Endometrial microvascular endothelial cells (primary cell): Measurements from ENCODE around the gene CDON. TPM values are rescaled to one million over a fixed set of nuclear protein-coding genes. Genes with fewer than 3 reads are reported as not detected.
"Not testable (repeated sequence)": the region's sequence is repeated elsewhere in the genome, so short reads cannot be mapped to it uniquely, and the experiment has no call there.

Source experiments
- in situ Hi-C: cut with HindIII; loops from 2 replicates; pipeline ENCODE4 v1.10.0; 2017; ENCODE audit warnings: low sequenced_read_pairs, low pct_unique_long_range_greater_than_20kb; ENCODE audit errors: inconsistent ontology term
- total RNA-seq: library from RNA; depleted of rRNA; stranded (reverse); fragments of >200 nt; gene quantifications from one replicate; pipeline ENCODE4 v1.2.3, GENCODE V29; 2015; ENCODE audit errors: inconsistent ontology term

Gene CDON
- total RNA-seq, 1 donor from 2014 or later = 4.3 TPM

DNA sequence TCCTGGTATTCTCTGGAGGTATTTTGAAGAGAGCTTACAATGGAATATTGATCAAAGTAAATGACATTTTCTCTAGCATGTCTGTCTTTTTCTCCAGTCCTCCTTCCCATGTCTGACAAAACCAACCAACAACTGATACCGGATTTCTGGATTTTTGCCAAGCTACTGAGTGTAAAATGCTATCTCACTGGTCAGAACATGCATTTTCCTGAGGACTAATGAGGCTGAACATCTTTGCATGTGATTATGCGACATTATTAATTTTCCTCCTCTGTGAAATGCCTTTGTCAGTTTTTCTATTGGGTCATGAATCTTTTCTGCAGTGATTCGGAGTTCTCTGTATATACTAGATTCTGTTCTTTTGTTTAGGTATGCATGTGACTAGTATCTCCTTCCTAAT, 51.4 kb downstream of the CDON start:
- in situ Hi-C loops = no loop called here

DNA sequence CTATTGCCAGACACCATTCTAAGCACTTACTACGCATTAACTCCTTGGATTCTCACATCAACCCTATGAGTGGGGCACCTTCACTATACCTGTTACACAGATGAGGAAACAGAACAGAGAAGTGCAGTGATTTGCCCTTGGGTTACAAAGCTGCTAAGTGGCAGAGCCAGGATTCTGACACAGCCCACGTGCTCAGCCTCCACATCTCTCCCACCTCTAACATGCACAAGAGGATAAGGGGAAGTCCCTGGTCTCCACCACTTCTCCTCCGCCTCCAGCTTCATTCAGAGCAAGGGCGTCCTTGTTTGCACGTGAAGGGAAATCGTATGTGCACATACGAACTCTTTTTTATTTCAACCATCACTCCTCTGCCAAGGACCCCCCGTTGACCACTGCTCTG, 53.7 kb downstream of the CDON start:
- in situ Hi-C loops = no loop called here

DNA sequence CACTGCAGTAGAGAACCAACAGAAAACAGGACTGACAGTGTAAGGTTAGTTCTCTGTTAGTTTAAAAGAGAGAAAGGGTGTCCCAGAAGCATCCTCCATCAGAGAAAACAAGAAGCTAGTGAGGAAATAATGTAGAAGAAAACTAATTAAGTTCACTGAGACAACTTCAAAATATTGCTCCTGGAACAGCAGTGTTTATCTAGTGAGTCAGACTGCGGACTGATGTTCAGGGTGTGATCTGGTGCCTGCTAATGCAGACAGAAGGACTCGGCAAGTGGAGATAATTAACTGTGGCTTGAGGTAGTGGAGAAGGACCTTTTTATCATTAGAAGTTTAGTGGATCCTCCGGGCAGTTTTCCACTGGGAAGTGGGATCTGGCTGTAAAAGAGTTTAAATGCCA, 55.4 kb downstream of the CDON start:
- in situ Hi-C loops = no loop called here

DNA sequence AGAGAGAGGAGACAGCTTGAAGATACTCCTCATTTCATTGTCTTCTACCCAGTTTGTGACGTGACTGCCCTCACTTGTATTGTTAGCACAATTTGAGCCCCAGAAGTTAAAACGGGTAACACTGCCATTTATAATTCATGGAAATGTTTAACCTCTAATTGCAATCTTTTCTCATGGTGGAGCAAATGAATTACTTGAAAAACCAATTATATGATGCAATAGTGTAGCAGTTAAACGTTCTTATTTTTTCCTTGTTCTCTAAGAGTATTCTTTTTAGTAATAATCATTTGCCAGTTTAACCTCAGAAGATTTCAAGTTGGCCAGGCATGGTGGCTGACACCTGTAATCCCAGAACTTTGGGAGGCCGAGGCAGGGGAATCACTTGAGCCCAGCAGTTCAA, 56.6 kb downstream of the CDON start:
- in situ Hi-C loops = no loop called here

DNA sequence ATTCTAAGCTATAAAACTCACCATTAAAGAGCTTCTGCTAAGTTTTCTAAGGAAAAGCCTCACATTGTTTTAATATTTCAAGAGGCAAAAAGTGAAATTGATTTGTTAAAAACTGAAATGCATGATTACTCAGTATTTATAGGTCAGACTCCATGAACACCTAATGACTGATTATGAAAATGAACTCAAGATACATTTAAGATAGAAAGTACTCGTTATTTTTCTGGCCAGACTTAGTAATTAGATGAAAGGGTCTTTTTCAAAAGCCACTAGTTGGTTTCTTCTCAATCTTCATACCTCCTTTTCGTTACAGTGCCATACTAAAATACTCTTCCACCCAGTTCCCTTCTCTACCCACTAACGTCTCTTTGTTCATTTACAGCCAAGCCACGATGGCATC, 60.5 kb downstream of the CDON start:
- in situ Hi-C loops = no loop called here

DNA sequence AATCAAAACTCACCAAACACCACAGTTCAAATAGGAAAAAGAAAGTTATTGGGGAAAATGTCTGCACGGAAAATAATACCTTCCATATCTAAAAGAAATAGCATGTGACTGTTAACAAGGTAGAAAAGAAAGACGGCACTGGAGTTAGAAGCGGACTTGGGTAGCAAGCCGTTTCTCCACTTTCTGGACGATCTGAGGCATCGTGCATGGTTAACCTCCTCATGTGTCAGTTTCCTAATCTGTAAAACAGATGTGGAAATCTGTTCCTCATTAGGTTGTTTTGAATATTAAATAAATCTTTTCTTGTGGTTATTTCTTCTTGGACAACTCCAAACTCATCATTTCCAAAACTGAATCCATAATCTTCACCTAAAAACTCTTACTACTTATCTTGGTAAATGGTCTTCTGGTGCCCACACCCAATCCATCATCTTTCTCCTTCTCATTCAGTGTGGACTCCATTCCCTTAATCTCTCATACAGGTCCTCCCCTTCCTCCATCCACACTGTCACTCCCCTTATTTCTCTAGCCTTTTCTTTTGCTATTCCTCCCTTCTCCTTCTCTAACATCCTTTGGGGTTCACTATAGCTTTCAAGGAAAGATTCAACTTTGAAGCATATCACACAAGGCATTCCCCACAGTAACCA, 63.3 kb downstream of the CDON start:
- in situ Hi-C loops = no loop called here

DNA sequence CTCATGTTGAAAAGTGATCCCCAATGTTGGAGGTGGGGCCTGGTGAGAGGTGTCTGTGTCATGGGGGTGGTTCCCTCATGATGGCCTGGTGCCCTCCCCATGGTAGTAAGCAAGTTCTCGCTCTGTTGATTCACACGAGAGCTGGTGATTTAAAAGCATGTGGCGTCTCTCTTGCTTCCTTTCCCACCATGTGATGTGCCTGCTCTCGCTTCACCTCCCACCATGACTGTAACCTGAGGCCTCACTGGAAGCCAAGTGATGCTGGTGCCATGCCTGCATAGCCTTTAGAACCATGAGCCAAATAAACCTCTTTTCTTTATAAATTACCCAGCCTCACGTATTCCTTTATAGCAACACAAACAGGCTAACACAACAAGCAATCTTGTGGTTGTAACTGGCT, 64.4 kb downstream of the CDON start:
- in situ Hi-C loops = no loop called here

DNA sequence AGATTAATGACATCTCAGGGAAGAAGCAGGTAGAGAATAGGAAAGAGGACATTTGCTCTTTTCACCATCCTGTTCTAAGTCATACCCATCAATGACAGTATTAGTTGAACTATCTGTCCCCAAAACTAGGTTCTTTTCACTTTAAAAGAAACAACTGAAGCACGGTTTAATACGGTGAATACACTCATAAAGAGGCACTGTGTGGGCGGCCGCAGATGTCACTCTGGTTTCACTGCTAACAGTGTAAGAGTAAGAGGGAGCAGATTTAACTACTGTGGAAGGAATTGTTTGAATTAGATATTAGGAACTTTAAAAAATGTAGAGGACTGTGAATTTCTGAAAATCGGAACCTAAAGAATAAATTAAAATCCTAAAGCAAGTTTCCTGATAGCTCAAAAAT, 67.4 kb downstream of the CDON start:
- in situ Hi-C loops = no loop called here

DNA sequence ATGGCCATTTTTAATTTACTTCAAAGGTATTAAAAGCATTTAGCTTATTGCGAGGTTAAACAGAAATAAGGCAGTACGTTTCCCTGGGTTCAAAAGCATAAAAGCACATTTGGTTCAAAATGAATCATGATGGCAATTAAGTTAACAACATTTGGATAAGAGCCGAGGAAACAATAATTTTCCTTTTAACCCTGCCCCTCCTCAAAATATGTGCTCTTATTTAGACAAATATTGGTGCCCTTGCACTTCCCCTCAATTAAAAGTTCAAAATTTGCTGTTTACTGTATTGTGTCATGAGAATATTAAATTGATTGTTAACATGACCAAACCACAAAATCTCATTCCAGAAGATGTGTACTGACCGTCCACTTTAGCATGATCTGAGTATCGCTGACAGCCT, 68.2 kb downstream of the CDON start:
- in situ Hi-C loops = no loop called here

DNA sequence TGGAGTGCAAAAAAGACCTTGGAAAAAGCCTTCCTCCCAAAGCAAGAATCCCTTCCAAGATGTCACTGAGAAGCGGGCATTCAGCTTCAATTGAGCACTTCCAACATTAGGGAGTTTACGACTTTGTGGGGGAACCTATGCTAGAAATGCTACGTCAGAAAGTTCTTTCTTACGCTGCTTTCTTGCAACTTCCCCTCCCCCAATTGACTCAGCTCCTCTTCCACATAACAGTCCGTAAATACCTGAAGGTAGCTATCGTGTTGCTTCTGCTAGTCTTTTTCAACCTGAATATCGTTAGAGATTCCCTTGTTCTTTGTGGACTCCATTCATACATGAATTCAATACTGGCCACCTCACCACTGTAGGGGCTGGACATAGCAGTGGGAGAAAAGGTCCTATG, 69.8 kb downstream of the CDON start:
- in situ Hi-C loops = no loop called here

DNA sequence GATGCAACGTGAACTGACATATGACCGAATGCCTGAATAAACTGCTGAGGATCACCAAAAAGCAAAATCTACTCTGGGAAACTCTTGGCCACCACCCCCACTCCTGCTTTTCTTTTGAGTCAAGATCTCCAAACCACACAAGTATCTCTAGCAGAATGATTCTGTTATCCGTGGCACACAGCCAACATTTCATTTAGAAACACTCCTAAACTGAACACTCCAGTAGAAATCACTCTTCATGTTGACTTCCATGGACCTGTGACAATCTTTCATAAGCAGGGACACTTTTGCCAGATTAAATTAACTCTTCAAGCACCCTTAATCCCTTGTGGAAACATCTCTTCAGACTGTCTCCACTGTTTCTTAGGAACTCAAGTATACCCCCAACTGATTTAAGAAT, 72.4 kb downstream of the CDON start:
- in situ Hi-C loops = no loop called here

DNA sequence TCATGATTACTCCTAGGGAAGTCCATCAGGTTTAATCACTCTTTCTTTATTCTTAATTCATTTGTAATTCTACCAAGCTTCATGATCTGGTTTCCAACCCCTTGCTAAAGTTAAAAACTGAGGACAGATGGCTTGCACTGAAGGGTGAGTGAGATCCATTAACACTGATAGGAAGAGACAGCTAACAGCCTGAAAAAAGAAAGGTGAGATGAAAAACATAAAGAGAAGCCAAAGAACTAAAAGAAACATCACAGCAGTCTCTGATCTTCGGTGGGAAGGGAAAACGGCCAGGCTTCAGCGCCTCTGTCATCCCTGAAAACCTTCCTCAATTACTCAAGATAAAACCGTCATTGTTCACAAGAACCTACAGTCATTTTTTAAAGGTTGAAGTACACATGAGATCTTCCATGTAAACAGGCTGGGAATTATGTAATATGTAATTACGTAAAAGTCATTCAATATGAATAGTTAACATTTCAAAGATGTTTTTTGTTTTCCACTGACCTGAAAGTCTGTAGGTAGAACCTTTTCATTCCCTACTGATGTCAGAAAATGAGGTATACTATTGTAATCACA, 75.5 kb downstream of the CDON start:
- in situ Hi-C loops = no loop called here

DNA sequence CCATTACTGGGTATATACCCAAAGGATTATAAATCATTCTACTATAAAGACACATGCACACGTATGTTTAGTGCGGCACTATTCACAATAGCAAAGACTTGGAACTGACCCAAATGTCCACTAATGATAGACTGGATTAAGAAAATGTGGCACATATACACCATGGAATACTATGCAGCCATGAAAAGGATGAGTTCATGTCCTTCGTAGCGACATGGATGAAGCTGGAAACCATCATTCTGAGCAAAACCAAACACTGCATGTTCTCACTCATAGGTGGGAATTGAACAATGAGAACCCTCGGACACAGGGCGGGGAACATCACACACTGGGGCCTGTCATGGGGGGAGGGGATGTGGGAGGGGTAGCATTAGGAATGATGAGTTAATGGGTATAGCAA, 76.7 kb downstream of the CDON start:
- in situ Hi-C loops = not testable (repeated sequence)

DNA sequence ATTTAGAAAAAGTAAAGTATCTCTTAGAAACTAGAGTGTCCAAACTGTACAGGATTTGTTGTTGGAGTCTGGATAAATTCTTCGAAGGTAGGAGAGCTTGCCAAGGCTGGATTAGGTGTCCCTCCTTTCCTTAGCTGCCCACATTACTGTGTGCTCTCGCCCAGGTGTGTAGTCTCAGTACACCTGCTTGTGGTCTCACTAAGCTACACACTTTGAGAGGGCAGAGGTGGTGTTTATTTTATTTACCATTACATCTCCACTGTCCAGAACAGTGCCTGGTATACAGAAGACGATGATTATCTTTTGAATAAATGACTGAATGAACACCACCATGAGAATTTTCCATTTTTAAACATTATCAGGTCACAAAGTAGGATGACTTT, 80.3 kb downstream of the CDON start:
- in situ Hi-C loops = no loop called here

DNA sequence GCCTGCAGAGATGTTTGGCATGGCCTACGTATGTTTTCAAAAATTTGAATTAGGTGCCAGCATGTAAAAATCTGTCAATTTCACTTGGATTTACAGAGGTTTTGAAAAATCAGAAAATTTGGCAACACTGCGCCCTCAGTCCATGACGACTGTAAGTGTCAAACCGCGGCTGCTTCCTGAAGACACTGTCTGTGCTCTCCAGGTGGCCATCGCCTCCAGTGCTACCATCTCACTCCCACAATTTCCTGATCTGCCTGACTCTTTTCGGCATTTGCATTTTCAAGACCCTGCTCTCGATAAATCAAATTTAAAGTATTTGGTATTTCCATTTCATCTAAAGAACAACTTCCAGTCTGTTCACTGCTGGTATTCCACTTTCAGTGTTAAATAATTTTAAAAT, 82.2 kb downstream of the CDON start:
- in situ Hi-C loops = no loop called here

DNA sequence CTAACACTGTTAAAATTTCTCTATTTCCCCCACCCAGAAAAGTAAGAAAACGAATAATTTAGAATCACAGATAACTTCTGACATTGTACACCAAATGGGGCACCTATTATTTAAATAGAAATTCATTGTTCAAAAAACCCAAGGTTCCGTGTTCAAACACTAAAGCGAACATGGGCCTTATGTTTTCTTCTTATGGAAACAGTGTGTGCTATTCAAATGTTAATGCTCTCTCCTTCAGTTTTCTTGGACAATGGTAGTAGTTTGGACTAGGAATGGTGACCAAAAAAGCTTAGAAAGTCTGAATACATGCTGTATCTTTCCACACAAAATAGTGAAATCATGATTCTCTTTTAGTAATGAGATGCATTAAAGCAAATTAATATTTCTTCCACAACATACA, 83.2 kb downstream of the CDON start:
- in situ Hi-C loops = no loop called here

DNA sequence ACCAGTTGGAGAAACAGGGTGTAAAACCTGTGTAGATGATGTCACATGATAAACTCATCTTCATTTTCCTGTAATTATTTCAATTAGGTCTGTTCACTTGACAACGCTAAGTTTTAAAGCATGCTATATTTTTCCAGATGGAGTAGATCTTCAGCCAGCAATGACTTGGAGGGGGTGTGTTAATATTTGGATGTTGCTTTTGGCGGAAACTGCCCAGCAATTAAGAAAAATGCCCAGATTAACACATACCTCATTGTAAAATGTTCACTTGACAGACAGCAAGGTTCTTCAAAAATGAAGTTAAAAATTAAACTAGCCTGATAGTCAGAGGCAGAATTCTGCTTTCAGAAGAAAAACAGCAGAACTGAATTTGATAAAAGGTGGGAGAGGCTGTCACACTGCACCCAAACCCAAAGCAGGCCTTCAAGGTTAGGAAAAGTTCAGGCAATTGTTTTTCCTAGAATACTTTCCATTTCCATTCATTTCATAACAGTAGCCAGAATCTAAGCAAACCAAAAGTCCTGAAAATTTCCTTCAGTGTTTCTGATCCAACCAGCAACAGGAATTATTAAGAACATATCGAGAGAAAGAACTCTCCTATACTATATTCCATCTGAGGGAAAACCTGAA, 83.8 kb downstream of the CDON start:
- in situ Hi-C loops = no loop called here

DNA sequence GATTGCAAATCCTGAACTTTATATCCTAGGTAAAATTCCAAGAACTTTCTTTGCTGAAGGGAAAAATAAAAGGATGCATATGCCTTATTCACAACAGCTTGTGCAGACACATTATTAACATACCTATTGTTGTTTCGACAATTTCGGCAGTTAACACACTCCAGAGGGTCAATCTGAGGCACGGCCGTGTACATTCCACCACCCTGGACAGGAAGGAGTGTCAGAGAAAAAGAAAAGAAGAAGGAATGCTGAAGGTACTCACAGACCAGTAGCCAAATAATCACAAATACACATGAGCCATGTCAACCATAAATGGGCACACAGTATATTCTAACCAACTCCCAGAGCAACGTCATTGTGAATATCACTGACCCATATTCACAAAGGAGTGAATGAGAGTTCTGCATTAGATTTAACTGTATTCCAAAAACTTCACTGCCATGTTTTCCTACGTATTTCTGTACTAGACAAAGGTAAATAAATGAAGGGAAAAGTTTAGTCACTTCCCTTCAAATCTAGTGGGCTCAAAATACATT, 84.4 kb downstream of the CDON start:
- in situ Hi-C loops = no loop called here

DNA sequence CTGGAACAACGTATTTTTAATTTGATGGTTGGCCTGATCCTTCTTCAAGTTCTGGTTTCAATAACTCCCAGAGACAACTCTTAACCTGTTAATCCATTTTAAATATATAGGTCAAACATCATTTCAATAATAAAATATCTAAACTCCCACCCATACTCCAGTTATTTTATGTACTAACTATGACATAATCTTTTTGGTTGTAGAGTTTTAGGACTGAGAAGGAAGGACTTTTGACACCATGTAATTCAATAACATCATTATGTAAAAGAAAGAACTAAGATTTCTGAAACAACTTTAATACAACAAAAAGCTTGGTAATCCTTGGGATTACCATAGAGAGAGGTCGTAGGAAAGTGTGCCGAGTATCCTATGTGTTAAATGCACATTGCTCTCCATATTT, 85.3 kb downstream of the CDON start:
- in situ Hi-C loops = no loop called here

DNA sequence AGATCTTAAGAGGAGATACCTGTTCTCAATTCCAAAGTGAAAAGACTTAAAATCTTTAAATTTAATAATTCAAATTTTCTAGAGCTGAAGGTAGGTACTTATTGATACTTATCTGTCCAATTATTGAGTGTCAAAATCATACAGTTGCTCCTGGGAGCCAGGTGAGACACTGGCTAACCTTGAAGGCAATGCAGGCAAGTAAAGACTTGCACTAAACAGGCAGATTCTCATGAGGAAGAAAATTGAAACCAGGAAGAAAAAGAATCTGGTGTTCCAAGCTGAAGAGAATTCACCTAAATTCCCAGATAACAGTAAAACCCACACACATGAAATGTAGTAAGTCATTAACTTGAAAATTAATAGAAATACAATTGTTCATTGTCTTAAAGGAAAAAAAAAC, 86.5 kb downstream of the CDON start:
- in situ Hi-C loops = no loop called here

DNA sequence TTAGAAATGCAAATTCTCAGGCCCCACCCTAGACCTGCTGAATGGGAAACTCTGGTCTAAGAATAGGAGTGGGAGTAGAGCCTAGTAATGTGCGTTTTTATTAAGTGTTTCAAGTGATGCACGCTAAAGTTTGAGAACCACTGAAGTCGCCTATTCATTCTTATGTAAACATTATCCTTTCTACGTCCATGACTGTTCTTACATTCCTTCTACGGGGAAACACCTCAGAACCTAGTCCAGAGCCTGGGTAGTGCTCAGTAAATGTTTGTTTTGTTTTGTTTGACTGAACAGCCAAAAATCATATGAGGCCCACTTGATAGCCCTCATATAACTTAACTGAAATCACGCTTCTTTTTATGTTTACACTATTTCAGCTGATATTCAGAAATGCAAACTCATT, 87.0 kb downstream of the CDON start:
- in situ Hi-C loops = no loop called here
